Measurements from ENCODE around the gene CHMP2A. TPM values are rescaled to one million over a fixed set of nuclear protein-coding genes. Genes with fewer than 3 reads are reported as not detected.
A peak's percentile ranks its signal among the peaks of the same experiment; 100 is the strongest.

Gene CHMP2A
- total and polyA plus RNA-seq, 10 of the 15 experiments (the other 5 are each of a cell fraction or from before 2014, with no cell fraction given) = 69.5 to 172 (median 109) TPM

DNA sequence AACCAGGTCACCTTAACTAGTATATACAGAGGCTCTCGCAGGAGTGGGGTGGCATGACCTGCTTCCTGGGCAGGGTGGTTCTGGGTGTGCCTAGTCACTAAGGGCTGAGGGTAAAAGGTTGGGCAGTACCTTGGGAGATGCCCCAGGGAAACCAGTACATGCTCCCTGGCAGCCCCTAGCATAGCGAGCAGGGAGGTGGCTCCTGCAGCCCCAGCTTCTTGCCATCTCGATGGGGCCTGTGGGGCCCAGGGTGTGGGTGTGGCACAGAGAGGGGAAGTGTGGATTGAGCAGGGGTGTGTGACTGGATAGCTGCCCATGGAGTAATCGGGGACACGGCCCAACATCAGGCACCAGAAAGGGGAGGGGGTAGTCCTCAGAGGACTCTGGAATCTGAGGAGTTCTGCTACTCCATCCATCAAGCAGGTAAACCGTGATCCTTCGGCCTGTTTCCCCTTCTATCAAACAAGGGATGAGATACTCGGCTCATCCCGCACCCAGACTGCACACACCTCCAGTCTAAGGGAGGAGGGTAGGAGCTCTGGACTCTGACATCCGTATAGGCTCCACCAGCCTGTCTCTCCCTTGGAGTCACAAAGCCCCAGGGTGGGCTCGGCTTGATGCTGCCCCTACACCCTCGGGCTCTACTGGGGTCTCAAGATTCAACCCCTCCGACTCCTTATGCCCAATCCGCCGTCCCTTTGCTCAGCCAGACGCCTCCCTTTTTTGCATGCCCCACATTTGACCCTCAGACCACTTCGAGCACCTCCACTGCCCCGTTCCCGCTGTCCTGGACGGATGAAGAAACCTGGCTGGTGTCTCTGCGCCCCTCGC, 36.4 kb downstream of the CHMP2A start:
- BruUV-seq (replicated peaks) = no TSS peak
- H3K9ac ChIP-seq (ENCODE audit: control insufficient read depth, insufficient read depth, low read length) = peak overlapping the region; percentile 90
- TF ChIP-seq CEBPB (IDR thresholded peaks at IDR 0.05; ENCODE audit: borderline replicate concordance in 1 of 2, low read depth in 2 of 2, low read length in 2 of 2) (no peak), ZNF24 (IDR thresholded peaks at IDR 0.05) (no peak), LARP7 (IDR thresholded peaks at IDR 0.05) (no peak), NR2C1 (IDR thresholded peaks at IDR 0.05) (no peak), MTA3 (IDR thresholded peaks at IDR 0.05; ENCODE audit: borderline replicate concordance, low read length) (no peak), ZNF217 (IDR thresholded peaks at IDR 0.05) (no peak), POLR2AphosphoS2 (IDR thresholded peaks at IDR 0.05; ENCODE audit: low read depth, low read length) (peak; percentile 44; the same call in 1 of the 2 replicates), SPI1 (IDR thresholded peaks at IDR 0.05; ENCODE audit: borderline replicate concordance, insufficient read depth, low read depth, low read length) (peak; percentile 51; the same call in 1 of the 2 replicates), POLR2A (IDR thresholded peaks at IDR 0.05; ENCODE audit: low read depth, low read length) (0 out of 2 replicates have a peak, but pooled peaks have one; percentile 3)
- ChIA-PET RAD21 (ENCODE audit: unreplicated experiment) (interaction anchor here (0.6 to 4.0 kb wide), 4 partner anchors 35 to 137 kb away, joined by 3 to 50 read pairs (median 14); no protein-coding TSS in a partner anchor), SMC1A (ENCODE audit: uncharacterized antibody, unreplicated experiment) (interaction anchor here (1.2 to 3.6 kb wide), 4 partner anchors 19 to 1019 kb away, joined by 3 to 43 read pairs (median 3); partner anchors contain the start of gene ZNF773), POLR2A (interaction anchor here (0.7 to 3.0 kb wide), 7 partner anchors 29 to 240 kb away, joined by 3 to 16 read pairs (median 5); partner anchors contain the start of genes CHMP2A and UBE2M), CTCF (interaction anchor here (0.9 to 4.2 kb wide), 13 partner anchors 14 to 780 kb away, joined by 3 to 67 read pairs (median 8); partner anchors contain the start of genes CHMP2A, ZNF274, ZNF497 and ZSCAN22)
- peak overlapping the region; percentile 88 for H3K27ac ChIP-seq (ENCODE audit: control insufficient read depth, insufficient read depth)
- H3K27me3 ChIP-seq (replicated peaks in 1 of 2; ENCODE audit: control insufficient read depth in 2 of 2, insufficient read depth in 2 of 2, low read length in 1 of 2) = no peaks in the 10 kb centered on the region
- in situ Hi-C loops (cut with MboI) = no loop called here
- intact Hi-C loops (cut with micrococcal nuclease; ENCODE audit: unreplicated experiment) = loop anchor here (1.0 to 5.0 kb wide), 4 partner anchors 42 to 191 kb away; partner anchors contain the start of genes MZF1, ZNF446, ZNF837 and ZSCAN22
- H3K79me2 ChIP-seq (ENCODE audit: control insufficient read depth, insufficient read depth, low read length) = peaks cover 39% of the 10 kb centered on the region
- no peaks in the 10 kb centered on the region for H3K9me3 ChIP-seq (replicated peaks; ENCODE audit: control insufficient read depth, insufficient read depth, low read length)
- 3% methylated on average over 22 of the region's 22 CpGs for WGBS (ENCODE audit: insufficient coverage, insufficient replicate concordance, low lambda C conversion rate, missing lambda C conversion rate)
- peaks cover 23% of the 10 kb centered on the region for H3K4me1 ChIP-seq (ENCODE audit: control insufficient read depth, insufficient read depth, low read length)
- no peak for FAIRE-seq
- peak overlapping the region; percentile 89 for H3K4me3 ChIP-seq
- no peak overlapping the region; the same call in 1 of the 2 replicates for H2AFZ ChIP-seq (ENCODE audit: control insufficient read depth, low read depth, low read length)
- peak overlapping the region; percentile 60 for H3K4me2 ChIP-seq (ENCODE audit: control insufficient read depth, insufficient read depth)
- H3K36me3 ChIP-seq (ENCODE audit: control insufficient read depth in 2 of 2, insufficient read depth in 2 of 2, low read length in 1 of 2) = peaks cover 0 to 8% of the 10 kb centered on the region in 2 experiments; a peak in 3 of 4 replicates
- ATAC-seq = no peak
- no peak for DNase-seq (ENCODE audit: low read depth, low spot score)
- H4K20me1 ChIP-seq (ENCODE audit: control insufficient read depth, insufficient read depth) = no peaks in the 10 kb centered on the region

Measured in GM12878 (cell line).